Neural cell (in vitro differentiated cells): ENCODE data around the gene ATP1B4. TPM values are rescaled to one million over a fixed set of nuclear protein-coding genes. Genes with fewer than 3 reads are reported as not detected.

Experiments
- H2AFZ ChIP-seq: fragments of 200-600, 300-800 bp; sonication (generic), shearing (Covaris generic); 2 replicates; pipeline ENCODE4 v1.6.0; 2014; ENCODE audit warnings: low read depth, mild to moderate bottlenecking, antibody characterized with exemption, low read length, moderate library complexity
- H3F3A ChIP-seq: fragments of 200-600 bp; shearing (Covaris generic); 2 replicates; pipeline ENCODE4 v1.6.1; 2016; ENCODE audit warnings: mild to moderate bottlenecking, moderate library complexity, mixed read lengths, antibody characterized with exemption, low read length; ENCODE audit not compliant: insufficient read depth, poor library complexity, severe bottlenecking
- H3K27ac ChIP-seq: fragments of 200-600, 300-800 bp; sonication (generic), shearing (Covaris generic); 2 replicates; pipeline ENCODE4 v1.5.1; 2014; ENCODE audit warnings: mild to moderate bottlenecking, low read length, moderate library complexity
- H3K27me3 ChIP-seq: fragments of 300-800, 200-600 bp; sonication (generic), shearing (Covaris generic); 2 replicates; pipeline ENCODE4 v1.6.0; 2014; ENCODE audit warnings: mild to moderate bottlenecking, low read depth, low read length, moderate library complexity; ENCODE audit not compliant: insufficient read depth
- H3K36me3 ChIP-seq: fragments of 300-800, 200-600 bp; sonication (generic), shearing (Covaris generic); 2 replicates; pipeline ENCODE4 v1.5.1; 2014; ENCODE audit warnings: mild to moderate bottlenecking, antibody characterized with exemption, low read length, moderate library complexity; ENCODE audit not compliant: insufficient read depth
- H3K4me2 ChIP-seq: fragments of 300-800, 200-600 bp; sonication (generic), shearing (Covaris generic); 2 replicates; pipeline ENCODE4 v1.6.0; 2014; ENCODE audit warnings: mild to moderate bottlenecking, low read length
- H3K4me3 ChIP-seq: fragments of 300-800, 200-600 bp; sonication (generic), shearing (Covaris generic); 2 replicates; pipeline ENCODE4 v1.5.1; 2014; ENCODE audit warnings: mild to moderate bottlenecking, low read length, moderate library complexity
- H3K79me2 ChIP-seq: fragments of 200-600 bp; shearing (Covaris generic); replicated peaks from 2 replicates; pipeline ENCODE4 v1.6.0; 2014; ENCODE audit warnings: mild to moderate bottlenecking, low read length, moderate library complexity; ENCODE audit not compliant: insufficient read depth
- H3K9ac ChIP-seq: fragments of 300-800, 200-600 bp; sonication (generic), shearing (Covaris generic); 2 replicates; pipeline ENCODE4 v1.6.1; 2016; ENCODE audit warnings: mild to moderate bottlenecking, low read length, mixed read lengths
- H3K9me2 ChIP-seq: fragments of 200-600 bp; shearing (Covaris generic); 2 replicates; pipeline ENCODE4 v1.6.1; 2016; ENCODE audit warnings: mild to moderate bottlenecking, low read length, mixed read lengths; ENCODE audit not compliant: insufficient read depth
- H3K9me3 ChIP-seq: fragments of 200-600, 300-800 bp; sonication (generic), shearing (Covaris generic); 2 replicates; pipeline ENCODE4 v1.6.1; 2016; ENCODE audit warnings: mild to moderate bottlenecking, mixed run types, low read length, moderate library complexity, mixed read lengths
- H4K20me1 ChIP-seq: fragments of 200-600 bp; shearing (Covaris generic); 2 replicates; pipeline ENCODE4 v1.6.1; 2016; ENCODE audit warnings: mild to moderate bottlenecking, mixed run types; ENCODE audit not compliant: insufficient read depth
- CTCF ChIP-seq: fragments of 450-650 bp; IDR thresholded peaks from 2 replicates; pipeline ENCODE4 v1.5.1; 2014; ENCODE audit warnings: antibody characterized with exemption, mild to moderate bottlenecking, moderate library complexity; ENCODE audit not compliant: poor library complexity, severe bottlenecking
- EP300 ChIP-seq: fragments of 450-650 bp; conservative IDR thresholded peaks from 2 replicates; pipeline ENCODE4 v1.6.1; 2014; ENCODE audit warnings: antibody characterized with exemption, mild to moderate bottlenecking, moderate library complexity; ENCODE audit not compliant: poor library complexity, severe bottlenecking
- EZH2 ChIP-seq: fragments of 200-600, 300-800 bp; shearing (Covaris generic), sonication (generic); IDR thresholded peaks from 2 replicates; pipeline ENCODE4 v1.6.1; 2014; ENCODE audit warnings: antibody characterized with exemption, low read length, borderline replicate concordance, mild to moderate bottlenecking; ENCODE audit not compliant: insufficient read depth, poor library complexity, severe bottlenecking
- MXI1 ChIP-seq: fragments of 450-650 bp; conservative IDR thresholded peaks from 2 replicates; pipeline ENCODE4 v1.6.1; 2014; ENCODE audit warnings: antibody characterized with exemption, mild to moderate bottlenecking; ENCODE audit not compliant: poor library complexity, severe bottlenecking
- POLR2AphosphoS5 ChIP-seq: IDR thresholded peaks from 2 replicates; pipeline ENCODE4 v1.6.1; 2012
- RAD21 ChIP-seq: fragments of 450-650 bp; conservative IDR thresholded peaks from 2 replicates; pipeline ENCODE4 v1.6.1; 2014; ENCODE audit warnings: antibody characterized with exemption, mild to moderate bottlenecking, moderate library complexity
- SMC3 ChIP-seq: fragments of 450-650 bp; conservative IDR thresholded peaks from 2 replicates; pipeline ENCODE4 v1.6.1; 2014; ENCODE audit warnings: antibody characterized with exemption, mild to moderate bottlenecking, moderate library complexity; ENCODE audit not compliant: poor library complexity
- TAF1 ChIP-seq: IDR thresholded peaks from 2 replicates; pipeline ENCODE4 v1.6.1; 2012; ENCODE audit warnings: low read depth
- polyA plus RNA-seq: library from polyadenylated mRNA; depleted of rRNA; stranded (reverse); fragments of >200 nt; gene quantifications from 2 replicates; pipeline ENCODE4 v1.2.3, GENCODE V29; 2014
- TF ChIP-seq, protein P1 (sequence below): IDR thresholded peaks from 2 replicates; pipeline ENCODE4 v1.6.1; 2012; ENCODE audit warnings: borderline replicate concordance

Gene ATP1B4
- polyA plus RNA-seq, 1 donor from 2014 or later = not detected

- Histone ChIP-seq H3K36me3 (no peaks in the 10 kb centered on the region), H3K9me3 (no peaks in the 10 kb centered on the region), H3K9me2 (no peaks in the 10 kb centered on the region), H3K9ac (no peak overlapping the region), H3K27me3 (no peaks in the 10 kb centered on the region), H3F3A (no peaks in the 10 kb centered on the region), H2AFZ (no peak overlapping the region), H3K79me2 (no peaks in the 10 kb centered on the region), H3K4me2 (no peak overlapping the region), H3K27ac (no peak overlapping the region), H4K20me1 (no peaks in the 10 kb centered on the region), H3K4me3 (no peak overlapping the region)
- TF ChIP-seq TAF1 (no peak), MXI1 (no peak), SMC3 (no peak), RAD21 (no peak), EZH2 (no peak), EP300 (no peak), POLR2AphosphoS5 (no peak), CTCF (no peak)
- TF ChIP-seq, protein P1, sequence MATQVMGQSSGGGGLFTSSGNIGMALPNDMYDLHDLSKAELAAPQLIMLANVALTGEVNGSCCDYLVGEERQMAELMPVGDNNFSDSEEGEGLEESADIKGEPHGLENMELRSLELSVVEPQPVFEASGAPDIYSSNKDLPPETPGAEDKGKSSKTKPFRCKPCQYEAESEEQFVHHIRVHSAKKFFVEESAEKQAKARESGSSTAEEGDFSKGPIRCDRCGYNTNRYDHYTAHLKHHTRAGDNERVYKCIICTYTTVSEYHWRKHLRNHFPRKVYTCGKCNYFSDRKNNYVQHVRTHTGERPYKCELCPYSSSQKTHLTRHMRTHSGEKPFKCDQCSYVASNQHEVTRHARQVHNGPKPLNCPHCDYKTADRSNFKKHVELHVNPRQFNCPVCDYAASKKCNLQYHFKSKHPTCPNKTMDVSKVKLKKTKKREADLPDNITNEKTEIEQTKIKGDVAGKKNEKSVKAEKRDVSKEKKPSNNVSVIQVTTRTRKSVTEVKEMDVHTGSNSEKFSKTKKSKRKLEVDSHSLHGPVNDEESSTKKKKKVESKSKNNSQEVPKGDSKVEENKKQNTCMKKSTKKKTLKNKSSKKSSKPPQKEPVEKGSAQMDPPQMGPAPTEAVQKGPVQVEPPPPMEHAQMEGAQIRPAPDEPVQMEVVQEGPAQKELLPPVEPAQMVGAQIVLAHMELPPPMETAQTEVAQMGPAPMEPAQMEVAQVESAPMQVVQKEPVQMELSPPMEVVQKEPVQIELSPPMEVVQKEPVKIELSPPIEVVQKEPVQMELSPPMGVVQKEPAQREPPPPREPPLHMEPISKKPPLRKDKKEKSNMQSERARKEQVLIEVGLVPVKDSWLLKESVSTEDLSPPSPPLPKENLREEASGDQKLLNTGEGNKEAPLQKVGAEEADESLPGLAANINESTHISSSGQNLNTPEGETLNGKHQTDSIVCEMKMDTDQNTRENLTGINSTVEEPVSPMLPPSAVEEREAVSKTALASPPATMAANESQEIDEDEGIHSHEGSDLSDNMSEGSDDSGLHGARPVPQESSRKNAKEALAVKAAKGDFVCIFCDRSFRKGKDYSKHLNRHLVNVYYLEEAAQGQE = no peak
Observed at GRCh38 chrX:120379937-120380681, 18.2 kb downstream of the ATP1B4 start.

DNA sequence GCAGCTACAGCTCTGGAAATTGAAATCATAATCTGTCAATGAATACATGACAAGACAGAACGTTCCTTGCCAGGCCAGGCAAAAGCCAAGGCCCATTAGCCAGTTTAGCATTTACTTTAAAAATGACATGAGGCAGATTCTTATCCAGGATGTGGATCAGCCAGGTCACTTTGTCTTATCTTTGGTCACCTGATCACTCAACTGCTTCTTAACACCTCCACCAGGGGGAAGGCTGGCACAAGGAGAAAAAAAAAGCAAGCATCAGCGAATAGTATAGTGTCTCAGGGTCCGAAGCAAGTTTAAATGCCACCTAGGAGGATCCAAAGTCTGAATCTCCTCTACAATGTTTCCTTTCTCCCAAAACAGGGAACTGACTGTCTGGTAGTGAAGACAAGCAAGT lies 18.8 kb downstream of the ATP1B4 start:
- H3K9me3 ChIP-seq = no peaks in the 10 kb centered on the region
- no peaks in the 10 kb centered on the region for H3K79me2 ChIP-seq
- H3K9ac ChIP-seq = no peak overlapping the region
- H3K27ac ChIP-seq = no peak overlapping the region
- no peak overlapping the region for H3K4me3 ChIP-seq
- no peak for TF ChIP-seq SMC3
- TF ChIP-seq, protein P1 = no peak
- TF ChIP-seq MXI1 = no peak
- TF ChIP-seq EZH2 = no peak
- no peaks in the 10 kb centered on the region for H3F3A ChIP-seq
- no peak overlapping the region for H3K4me2 ChIP-seq
- no peaks in the 10 kb centered on the region for H4K20me1 ChIP-seq
- no peaks in the 10 kb centered on the region for H3K27me3 ChIP-seq
- H2AFZ ChIP-seq = no peak overlapping the region
- no peaks in the 10 kb centered on the region for H3K36me3 ChIP-seq
- no peaks in the 10 kb centered on the region for H3K9me2 ChIP-seq
